GM12873 (cell line): ENCODE results near the gene UCK1.

Source experiments
- CTCF ChIP-seq: IDR thresholded peaks from 2 replicates; pipeline ENCODE4 v1.5.1; 2012; ENCODE audit warnings: low read depth, mild to moderate bottlenecking, moderate library complexity, low read length, control low read depth; ENCODE audit not compliant: insufficient read depth; ENCODE audit errors: missing control alignments

The UCK1 gene

GRCh38 chr9:131530920-131531832, at the start of gene UCK1:
Gene UCK1 (minus strand): TSS chr9:131531263. CDS start chr9:131531174, 89 bp downstream.
- no peak for TF ChIP-seq CTCF

- no peak for TF ChIP-seq CTCF
These were observed 49.3 kb upstream of the UCK1 start for GRCh38 chr9:131580358-131580757.

GRCh38 chr9:131579789-131580211, 48.7 kb upstream of the UCK1 start:
- no peak for TF ChIP-seq CTCF

GRCh38 chr9:131578731-131579504, 47.9 kb upstream of the UCK1 start:
- TF ChIP-seq CTCF: no peak

GRCh38 chr9:131578021-131578420, 47.0 kb upstream of the UCK1 start:
- TF ChIP-seq CTCF: no peak

- TF ChIP-seq CTCF: no peak
These were observed 46.2 kb upstream of the UCK1 start for GRCh38 chr9:131577005-131578000.
